PC-9 (cell line): ENCODE data around the gene ERC1.

Experiments
- CTCF ChIP-seq: fragments of 200-600 bp; sonication (generic); conservative IDR thresholded peaks from 2 replicates; pipeline ENCODE4 v1.6.1; 2017; ENCODE audit warnings: mixed run types, antibody characterized with exemption, mild to moderate bottlenecking, moderate library complexity
- EZH2 ChIP-seq: fragments of 200-600 bp; sonication (generic); IDR thresholded peaks from 2 replicates; pipeline ENCODE4 v1.8.0; 2017; ENCODE audit warnings: antibody characterized with exemption, low read depth

- TF ChIP-seq CTCF (no peak), EZH2 (no peak)
These were observed 519.2 kb downstream of the ERC1 start for GRCh38 chr12:1510056-1510812.
